Measurements from ENCODE around the gene BBC3. TPM values are rescaled to one million over a fixed set of nuclear protein-coding genes. Genes with fewer than 3 reads are reported as not detected.
A peak's percentile ranks its signal among the peaks of the same experiment; 100 is the strongest.

BBC3 gene
- total and polyA plus RNA-seq, 2 experiments from 2014 or later: 6.3 to 14.6 TPM

- H3F3A ChIP-seq (ENCODE audit: insufficient read depth): peaks cover 32% of the 10 kb centered on the region
- peaks cover 21% of the 10 kb centered on the region; the same call in 1 of the 2 replicates for H3K4me1 ChIP-seq (ENCODE audit: insufficient read depth)
- H3K27me3 ChIP-seq (replicated peaks; ENCODE audit: insufficient read depth): no peaks in the 10 kb centered on the region
- H3K79me2 ChIP-seq (ENCODE audit: insufficient read depth): peaks cover 56% of the 10 kb centered on the region
- peak; percentile 94 for DNase-seq
- no peaks in the 10 kb centered on the region for H4K20me1 ChIP-seq (ENCODE audit: insufficient read depth)
- no peak overlapping the region for H2AFZ ChIP-seq
- WGBS, 2 experiments (ENCODE audit: low coverage in 1 of 2, low lambda C conversion rate in 2 of 2, missing lambda C conversion rate in 2 of 2): 1% methylated on average over 18 to 27 of the region's 27 CpGs
- H3K4me3 ChIP-seq: peak overlapping the region; percentile 83
- H3K9me3 ChIP-seq (ENCODE audit: low read depth): no peaks in the 10 kb centered on the region
- in situ Hi-C loops (cut with MboI): no loop called here
- no peaks in the 10 kb centered on the region for H3K9me2 ChIP-seq (ENCODE audit: insufficient read depth)
- peak overlapping the region; percentile 92 for H3K27ac ChIP-seq
- H3K9ac ChIP-seq: peak overlapping the region; percentile 85
- no peaks in the 10 kb centered on the region; the same call in 1 of the 2 replicates for H3K36me3 ChIP-seq (ENCODE audit: low read depth)
- TF ChIP-seq EZH2phosphoT487 (IDR thresholded peaks at IDR 0.05; ENCODE audit: insufficient read depth, low read depth): no peak
- no peak for TF ChIP-seq EZH2 (IDR thresholded peaks at IDR 0.05; ENCODE audit: insufficient read depth, poor library complexity, severe bottlenecking)
- H3K4me2 ChIP-seq (ENCODE audit: unreplicated experiment): peak overlapping the region; percentile 87
Observed at GRCh38 chr19:47227352-47228167, 3.4 kb downstream of the BBC3 start.

GRCh38 chr19:47226426-47227351 lies 4.3 kb downstream of the BBC3 start:
- TF ChIP-seq EZH2phosphoT487 (IDR thresholded peaks at IDR 0.05; ENCODE audit: insufficient read depth, low read depth): no peak
- no peak for TF ChIP-seq EZH2 (IDR thresholded peaks at IDR 0.05; ENCODE audit: insufficient read depth, poor library complexity, severe bottlenecking)
- Histone ChIP-seq H3K9me3 (ENCODE audit: low read depth) (no peaks in the 10 kb centered on the region), H3K4me1 (ENCODE audit: insufficient read depth) (peaks cover 14% of the 10 kb centered on the region; the same call in 1 of the 2 replicates), H3K36me3 (ENCODE audit: low read depth) (no peaks in the 10 kb centered on the region; the same call in 1 of the 2 replicates), H3K4me3 (peak overlapping the region; percentile 83), H3K27ac (peak overlapping the region; percentile 92), H3K4me2 (ENCODE audit: unreplicated experiment) (peak overlapping the region; percentile 87), H3K9ac (peak overlapping the region; percentile 85), H3K79me2 (ENCODE audit: insufficient read depth) (peaks cover 64% of the 10 kb centered on the region), H2AFZ (no peak overlapping the region), H3F3A (ENCODE audit: insufficient read depth) (peaks cover 23% of the 10 kb centered on the region), H3K27me3 (replicated peaks; ENCODE audit: insufficient read depth) (no peaks in the 10 kb centered on the region), H3K9me2 (ENCODE audit: insufficient read depth) (no peaks in the 10 kb centered on the region), H4K20me1 (ENCODE audit: insufficient read depth) (no peaks in the 10 kb centered on the region)
- in situ Hi-C loops (cut with MboI): no loop called here
- DNase-seq: peak; percentile 89
- 2 to 3% methylated on average over 38 to 44 of the region's 56 CpGs for WGBS, 2 experiments (ENCODE audit: low coverage in 1 of 2, low lambda C conversion rate in 2 of 2, missing lambda C conversion rate in 2 of 2)

DNA sequence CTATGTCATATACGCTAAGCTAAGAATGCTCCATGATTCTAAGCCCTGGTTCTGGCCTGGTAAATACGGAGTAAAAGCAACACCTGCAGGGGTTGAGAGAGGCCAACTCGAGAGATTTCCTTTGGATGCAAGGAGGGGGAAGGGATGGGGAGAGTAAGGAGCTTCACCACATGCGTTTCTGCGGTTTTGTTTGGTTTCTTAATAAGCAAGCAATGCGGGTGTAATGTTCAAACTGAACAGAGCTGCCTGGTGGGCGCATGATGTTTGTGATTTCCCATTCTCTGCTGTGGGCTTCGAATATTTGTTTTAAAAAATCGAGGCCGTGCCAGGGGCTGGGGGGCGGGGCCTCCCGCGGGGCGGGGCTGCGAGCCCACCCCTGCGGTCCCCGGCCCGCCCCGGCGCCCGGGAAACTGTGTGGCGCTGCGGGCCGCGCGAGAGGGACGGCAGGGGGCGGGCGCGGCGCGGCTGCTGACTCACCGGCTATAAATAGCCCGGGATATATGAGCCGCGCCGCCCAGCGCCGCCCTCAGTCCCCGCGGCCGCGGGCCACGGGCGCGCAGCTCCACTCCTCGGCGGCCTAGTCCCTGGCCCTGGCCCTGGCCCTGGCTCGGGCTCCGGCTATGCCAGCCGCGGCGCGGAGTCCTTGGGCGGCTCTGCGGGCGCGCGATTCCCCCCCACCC lies 5.1 kb downstream of the BBC3 start:
- peak; percentile 95 for DNase-seq
- 8 to 36% methylated on average over 8 to 33 of the region's 59 CpGs for WGBS, 2 experiments (ENCODE audit: low coverage in 1 of 2, low lambda C conversion rate in 2 of 2, missing lambda C conversion rate in 2 of 2)
- Histone ChIP-seq H3F3A (ENCODE audit: insufficient read depth) (peaks cover 19% of the 10 kb centered on the region), H4K20me1 (ENCODE audit: insufficient read depth) (no peaks in the 10 kb centered on the region), H3K9me2 (ENCODE audit: insufficient read depth) (no peaks in the 10 kb centered on the region), H3K9ac (peak overlapping the region; percentile 85), H3K9me3 (ENCODE audit: low read depth) (no peaks in the 10 kb centered on the region), H3K4me3 (peak overlapping the region; percentile 83), H3K79me2 (ENCODE audit: insufficient read depth) (peaks cover 66% of the 10 kb centered on the region), H3K27me3 (replicated peaks; ENCODE audit: insufficient read depth) (no peaks in the 10 kb centered on the region), H3K4me1 (ENCODE audit: insufficient read depth) (peaks cover 11% of the 10 kb centered on the region; the same call in 1 of the 2 replicates), H3K4me2 (ENCODE audit: unreplicated experiment) (peak overlapping the region; percentile 87), H3K36me3 (ENCODE audit: low read depth) (peaks cover 3% of the 10 kb centered on the region; the same call in 1 of the 2 replicates), H2AFZ (peak overlapping the region; percentile 47; the same call in 1 of the 2 replicates), H3K27ac (peak overlapping the region; percentile 92)
- in situ Hi-C loops (cut with MboI): no loop called here
- TF ChIP-seq EZH2 (IDR thresholded peaks at IDR 0.05; ENCODE audit: insufficient read depth, poor library complexity, severe bottlenecking) (no peak), EZH2phosphoT487 (IDR thresholded peaks at IDR 0.05; ENCODE audit: insufficient read depth, low read depth) (no peak)

All from GM23248 (cell line).